Measurements from ENCODE around the gene SESN1. TPM values are rescaled to one million over a fixed set of nuclear protein-coding genes. Genes with fewer than 3 reads are reported as not detected.

Gene SESN1
- total RNA-seq, 1 experiment from 2014 or later = 11.0 TPM

DNA sequence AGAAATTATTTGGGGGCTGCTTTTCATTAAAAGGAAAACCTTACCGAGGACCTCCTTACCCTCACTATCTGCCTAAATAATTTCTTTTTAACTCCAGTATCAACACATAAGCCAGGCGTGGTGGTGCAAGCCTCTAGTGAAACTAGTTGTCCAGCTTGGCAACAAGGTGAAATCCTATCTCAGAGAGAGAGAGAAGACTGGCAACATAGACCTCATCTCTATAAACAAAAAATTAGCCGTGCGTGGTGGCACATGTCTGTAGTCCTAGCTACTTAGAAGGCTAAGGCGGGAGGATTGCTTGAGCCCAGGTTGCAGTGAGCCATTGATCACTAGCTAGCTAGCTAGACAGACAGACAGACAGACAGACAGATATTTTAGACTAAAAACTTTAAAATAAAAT, 153.9 kb downstream of the SESN1 start:
- no peak for DNase-seq (ENCODE audit: low spot score)

DNA sequence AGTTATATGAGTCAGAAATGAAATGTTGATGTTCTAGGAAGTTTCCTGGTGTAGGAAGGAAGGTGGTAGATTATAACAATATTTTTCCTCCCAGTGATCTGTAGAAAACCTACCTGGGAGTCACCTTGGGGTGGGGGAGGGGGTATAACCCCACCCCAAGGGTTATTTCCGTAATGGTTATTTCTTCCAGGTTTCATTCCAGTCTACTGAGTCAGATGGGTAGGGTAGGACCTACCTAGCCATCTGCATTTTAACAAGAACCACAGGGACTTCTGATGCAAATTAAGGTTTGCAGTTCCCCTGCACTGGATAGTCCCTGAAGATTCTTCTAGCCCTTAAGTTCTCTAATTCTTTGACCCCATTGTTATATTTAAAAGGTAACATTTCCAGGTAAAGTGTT, 157.5 kb downstream of the SESN1 start:
- DNase-seq (ENCODE audit: low spot score) = no peak

Other genes with a start within 250 kb of the SESN1 start
- 0.33 and 1.2 TPM in 2 replicates for gene ARMC2, start 246.4 kb downstream of the SESN1 start, total RNA-seq (2014; rRNA removed; shearing (Covaris generic))
- 13.9 and 17.7 TPM in 2 replicates for gene CEP57L1, start 661 bp upstream of the SESN1 start, total RNA-seq (2014; rRNA removed; shearing (Covaris generic))